ENCODE measurements around the gene DAP3.
"Not testable (repeated sequence)": the region's sequence is repeated elsewhere in the genome, so short reads cannot be mapped to it uniquely, and the experiment has no call there.

Gene DAP3

DNA sequence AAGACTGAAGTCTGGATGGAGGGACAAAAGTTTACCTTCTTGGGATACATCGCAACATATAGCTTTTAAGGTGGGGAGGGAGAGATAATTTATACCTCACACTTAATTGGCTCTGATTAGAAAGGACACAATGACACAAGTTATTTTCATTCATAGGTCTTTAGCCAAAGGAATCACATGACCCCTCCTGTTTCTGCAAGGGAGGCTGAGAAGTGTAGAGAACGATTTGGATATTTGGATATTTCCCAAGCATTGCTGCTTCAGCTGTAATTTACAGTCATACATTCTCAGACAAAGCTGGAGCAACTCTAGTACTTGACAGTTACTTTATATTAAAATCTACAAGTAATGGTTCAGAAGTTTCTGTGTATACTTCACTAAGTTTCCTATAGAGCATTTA is 24.2 kb downstream of the DAP3 start:
- no peak overlapping the region for H3K4me3 ChIP-seq (ENCODE audit: low read depth, low read length)
- DNase-seq (ENCODE audit: low read depth) = no peak
- no peak for TF ChIP-seq MYC (IDR thresholded peaks at IDR 0.05; ENCODE audit: low read depth, low read length)
- TF ChIP-seq, protein P1, sequence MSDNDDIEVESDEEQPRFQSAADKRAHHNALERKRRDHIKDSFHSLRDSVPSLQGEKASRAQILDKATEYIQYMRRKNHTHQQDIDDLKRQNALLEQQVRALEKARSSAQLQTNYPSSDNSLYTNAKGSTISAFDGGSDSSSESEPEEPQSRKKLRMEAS (IDR thresholded peaks at IDR 0.05; ENCODE audit: low read depth, low read length) = no peak
- no peak for TF ChIP-seq POLR2A (IDR thresholded peaks at IDR 0.05; ENCODE audit: extremely low read depth, insufficient read length)
- TF ChIP-seq, protein P2, sequence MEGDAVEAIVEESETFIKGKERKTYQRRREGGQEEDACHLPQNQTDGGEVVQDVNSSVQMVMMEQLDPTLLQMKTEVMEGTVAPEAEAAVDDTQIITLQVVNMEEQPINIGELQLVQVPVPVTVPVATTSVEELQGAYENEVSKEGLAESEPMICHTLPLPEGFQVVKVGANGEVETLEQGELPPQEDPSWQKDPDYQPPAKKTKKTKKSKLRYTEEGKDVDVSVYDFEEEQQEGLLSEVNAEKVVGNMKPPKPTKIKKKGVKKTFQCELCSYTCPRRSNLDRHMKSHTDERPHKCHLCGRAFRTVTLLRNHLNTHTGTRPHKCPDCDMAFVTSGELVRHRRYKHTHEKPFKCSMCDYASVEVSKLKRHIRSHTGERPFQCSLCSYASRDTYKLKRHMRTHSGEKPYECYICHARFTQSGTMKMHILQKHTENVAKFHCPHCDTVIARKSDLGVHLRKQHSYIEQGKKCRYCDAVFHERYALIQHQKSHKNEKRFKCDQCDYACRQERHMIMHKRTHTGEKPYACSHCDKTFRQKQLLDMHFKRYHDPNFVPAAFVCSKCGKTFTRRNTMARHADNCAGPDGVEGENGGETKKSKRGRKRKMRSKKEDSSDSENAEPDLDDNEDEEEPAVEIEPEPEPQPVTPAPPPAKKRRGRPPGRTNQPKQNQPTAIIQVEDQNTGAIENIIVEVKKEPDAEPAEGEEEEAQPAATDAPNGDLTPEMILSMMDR (IDR thresholded peaks at IDR 0.05; ENCODE audit: low read depth, low read length) = no peak

- DNase-seq (ENCODE audit: low read depth) = not testable (repeated sequence)
Measured at GRCh38 chr1:155715056-155715455, 26.2 kb downstream of the DAP3 start.

DNA sequence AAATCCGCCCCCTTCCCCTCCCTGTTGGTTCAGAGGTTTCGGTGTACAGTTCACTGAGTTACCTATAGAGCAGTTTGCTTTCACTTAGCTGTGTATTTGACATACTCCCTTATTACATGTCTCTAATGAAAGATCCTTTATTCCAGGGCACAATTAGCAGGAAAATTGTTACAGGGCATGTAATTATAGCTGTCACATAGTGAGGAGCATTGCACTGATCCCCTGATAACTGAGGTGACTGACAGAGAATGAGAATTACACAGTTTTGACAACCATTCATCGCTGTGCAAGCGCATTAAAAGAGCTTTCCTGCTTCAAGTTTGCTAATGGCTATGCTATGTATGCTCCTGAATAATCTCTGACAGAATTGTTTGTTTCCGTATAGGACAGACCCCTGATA is 26.9 kb downstream of the DAP3 start:
- no peak overlapping the region for H3K4me3 ChIP-seq (ENCODE audit: low read depth, low read length)
- DNase-seq (ENCODE audit: low read depth) = no peak
- TF ChIP-seq, protein P1 (IDR thresholded peaks at IDR 0.05; ENCODE audit: low read depth, low read length) = no peak
- TF ChIP-seq MYC (IDR thresholded peaks at IDR 0.05; ENCODE audit: low read depth, low read length) = no peak
- TF ChIP-seq, protein P2 (IDR thresholded peaks at IDR 0.05; ENCODE audit: low read depth, low read length) = no peak
- no peak for TF ChIP-seq POLR2A (IDR thresholded peaks at IDR 0.05; ENCODE audit: extremely low read depth, insufficient read length)

More at GRCh38 chr1:155715056-155715455, 26.2 kb downstream of the DAP3 start:
- not testable (repeated sequence) for H3K4me3 ChIP-seq (ENCODE audit: low read depth, low read length)

DNA sequence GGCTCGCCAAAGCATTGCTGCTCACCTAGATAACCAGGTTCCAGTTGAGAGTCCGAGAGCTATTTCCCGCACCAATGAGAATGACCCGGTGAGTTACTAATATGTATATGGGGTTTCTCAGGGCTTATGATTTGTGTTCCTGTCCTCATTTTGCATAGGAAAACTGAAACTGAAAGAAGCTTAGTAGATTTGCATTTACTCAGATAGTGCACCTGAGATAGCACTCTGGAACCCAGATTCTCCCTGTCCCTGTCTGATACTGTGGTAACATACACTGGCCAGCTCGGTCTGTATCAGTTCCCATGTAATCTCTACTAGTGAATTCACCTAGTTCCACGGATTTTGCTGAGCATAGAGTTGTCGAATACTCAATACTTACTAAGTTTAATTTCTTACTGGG is 28.1 kb downstream of the DAP3 start:
- H3K4me3 ChIP-seq (ENCODE audit: low read depth, low read length) = no peak overlapping the region
- DNase-seq (ENCODE audit: low read depth) = no peak
- TF ChIP-seq, protein P2 (IDR thresholded peaks at IDR 0.05; ENCODE audit: low read depth, low read length) = no peak
- TF ChIP-seq, protein P1 (IDR thresholded peaks at IDR 0.05; ENCODE audit: low read depth, low read length) = no peak
- no peak for TF ChIP-seq MYC (IDR thresholded peaks at IDR 0.05; ENCODE audit: low read depth, low read length)
- no peak for TF ChIP-seq POLR2A (IDR thresholded peaks at IDR 0.05; ENCODE audit: extremely low read depth, insufficient read length)

GRCh38 chr1:155718524-155719115 is 29.7 kb downstream of the DAP3 start:
- H3K4me3 ChIP-seq (ENCODE audit: low read depth, low read length); DNase-seq (ENCODE audit: low read depth): not testable (repeated sequence)

DNA sequence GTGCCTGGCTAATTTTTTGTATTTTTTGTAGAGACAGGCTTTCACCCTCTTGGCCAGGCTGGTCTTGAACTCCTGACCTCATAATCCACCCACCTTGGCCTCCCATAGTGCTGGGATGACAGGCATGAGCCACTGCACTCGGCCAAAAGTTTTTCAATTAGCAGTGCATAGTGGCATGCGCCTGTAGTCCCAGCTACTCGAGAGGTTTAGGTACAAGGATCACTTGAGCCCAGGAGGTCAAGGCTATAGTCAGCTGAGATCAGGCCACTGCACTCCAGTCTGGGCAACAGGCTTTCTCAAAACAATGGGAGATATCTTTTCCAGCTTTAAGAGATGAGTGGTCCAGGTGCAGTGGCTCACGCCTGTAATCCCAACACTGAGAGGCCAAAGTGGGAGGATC is 30.8 kb downstream of the DAP3 start:
- TF ChIP-seq POLR2A (IDR thresholded peaks at IDR 0.05; ENCODE audit: extremely low read depth, insufficient read length) (no peak), MYC (IDR thresholded peaks at IDR 0.05; ENCODE audit: low read depth, low read length) (no peak)
- TF ChIP-seq, protein P1 (IDR thresholded peaks at IDR 0.05; ENCODE audit: low read depth, low read length) = no peak
- TF ChIP-seq, protein P2 (IDR thresholded peaks at IDR 0.05; ENCODE audit: low read depth, low read length) = no peak
- H3K4me3 ChIP-seq (ENCODE audit: low read depth, low read length) = no peak overlapping the region
- DNase-seq (ENCODE audit: low read depth) = no peak

DNA sequence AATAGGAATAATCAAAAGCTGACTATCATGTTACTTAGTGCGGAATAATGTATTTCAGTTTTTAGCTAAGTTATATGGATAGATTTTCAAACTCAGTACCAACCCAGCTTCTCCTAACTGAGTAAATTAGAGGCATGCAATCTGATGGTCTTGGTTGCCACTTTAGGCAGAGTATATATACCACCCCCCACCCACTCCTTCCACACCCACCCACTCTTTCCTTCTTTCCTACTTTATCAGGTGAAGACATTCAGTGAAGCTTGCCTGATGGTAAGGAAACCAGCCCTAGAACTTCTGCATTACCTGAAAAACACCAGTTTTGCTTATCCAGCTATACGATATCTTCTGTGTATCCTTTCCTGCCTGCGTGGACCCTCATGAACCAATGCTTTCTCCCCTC is 36.3 kb downstream of the DAP3 start:
- H3K4me3 ChIP-seq (ENCODE audit: low read depth, low read length) = no peak overlapping the region
- no peak for DNase-seq (ENCODE audit: low read depth)
- TF ChIP-seq POLR2A (IDR thresholded peaks at IDR 0.05; ENCODE audit: extremely low read depth, insufficient read length) (no peak), MYC (IDR thresholded peaks at IDR 0.05; ENCODE audit: low read depth, low read length) (no peak)
- TF ChIP-seq, protein P1 (IDR thresholded peaks at IDR 0.05; ENCODE audit: low read depth, low read length) = no peak
- TF ChIP-seq, protein P2 (IDR thresholded peaks at IDR 0.05; ENCODE audit: low read depth, low read length) = no peak

All from NB4 (cell line).